HEK293 (cell line): ENCODE measurements around the gene ARL6IP5.

Source experiments
- CTCF ChIA-PET: fragments of 350-600 bp; formaldehyde crosslinking; extraction: SDS; loops from one replicate; lab custom pipeline; 2021; ENCODE audit warnings: antibody characterized with exemption; lab: Yijun Ruan, JAX
- POLR2A ChIA-PET: fragments of 300-600 bp; formaldehyde crosslinking; extraction: SDS; loops from one replicate; lab custom pipeline; 2020; ENCODE audit warnings: antibody characterized with exemption, inconsistent platforms; lab: Yijun Ruan, JAX
- H3K27ac ChIP-seq: fragments of 200-500 bp; sonication (Bioruptor generic); 2 replicates; pipeline ENCODE4 v1.5.1; 2014; ENCODE audit warnings: low read depth, low read length, control low read depth, inconsistent platforms; ENCODE audit errors: extremely low read depth
- H3K36me3 ChIP-seq, 2 experiments: fragments of 200-500 bp in 1 of 2; sonication (Bioruptor generic) in 1 of 2; 1 replicate in 1 of 2; 2 replicates in 1 of 2; pipeline ENCODE4 v1.5.1; 2014 to 2017; ENCODE audit warnings: inconsistent platforms in 2 of 2, low read length in 2 of 2; ENCODE audit not compliant: control insufficient read depth in 2 of 2, insufficient read depth in 1 of 2
- H3K4me1 ChIP-seq: fragments of 200-500 bp; sonication (Bioruptor generic); 2 replicates; pipeline ENCODE4 v1.5.1; 2014; ENCODE audit warnings: mild to moderate bottlenecking, low read length, inconsistent platforms; ENCODE audit not compliant: control insufficient read depth, insufficient read depth
- H3K4me3 ChIP-seq: 2 replicates; pipeline ENCODE4 v1.5.1; 2011; ENCODE audit warnings: low read depth, mild to moderate bottlenecking, control low read depth, low read length, moderate library complexity
- H3K9me3 ChIP-seq: fragments of 200-500 bp; sonication (Bioruptor generic); 2 replicates; pipeline ENCODE4 v1.5.1; 2014; ENCODE audit warnings: low read depth, low read length, inconsistent platforms; ENCODE audit not compliant: control insufficient read depth, insufficient read depth
- CTCF ChIP-seq: fragments of 450-650 bp; formaldehyde crosslinking; IDR thresholded peaks from 2 replicates; pipeline ENCODE4 v1.5.1; 2016; ENCODE audit warnings: missing biosample characterization, missing genetic modification characterization
- KLF1 ChIP-seq: fragments of 450-650 bp; formaldehyde crosslinking; IDR thresholded peaks from 2 replicates; pipeline ENCODE4 v1.5.1; 2016; ENCODE audit warnings: missing biosample characterization, missing genetic modification characterization
- PATZ1 ChIP-seq: fragments of 450-650 bp; formaldehyde crosslinking; IDR thresholded peaks from 2 replicates; pipeline ENCODE4 v1.5.1; 2016; ENCODE audit warnings: missing biosample characterization, missing genetic modification characterization
- SP2 ChIP-seq: fragments of 450-650 bp; formaldehyde crosslinking; IDR thresholded peaks from 2 replicates; pipeline ENCODE4 v1.5.1; 2016; ENCODE audit warnings: missing biosample characterization, missing genetic modification characterization
- WT1 ChIP-seq: fragments of 450-650 bp; formaldehyde crosslinking; IDR thresholded peaks from 2 replicates; pipeline ENCODE4 v1.5.1; 2016; ENCODE audit warnings: missing biosample characterization, missing genetic modification characterization
- ZFHX2 ChIP-seq: fragments of 450-650 bp; formaldehyde crosslinking; conservative IDR thresholded peaks from 2 replicates; pipeline ENCODE4 v1.5.1; 2016; ENCODE audit warnings: missing biosample characterization, missing genetic modification characterization
- ZFP3 ChIP-seq: fragments of 450-650 bp; formaldehyde crosslinking; IDR thresholded peaks from 2 replicates; pipeline ENCODE4 v1.5.1; 2016; ENCODE audit warnings: low read depth, missing biosample characterization, missing genetic modification characterization
- ZFP37 ChIP-seq: fragments of 450-650 bp; formaldehyde crosslinking; IDR thresholded peaks from 2 replicates; pipeline ENCODE4 v1.5.1; 2016; ENCODE audit warnings: missing biosample characterization, missing genetic modification characterization
- ZNF302 ChIP-seq: fragments of 450-650 bp; formaldehyde crosslinking; IDR thresholded peaks from 2 replicates; pipeline ENCODE4 v1.5.1; 2016; ENCODE audit warnings: missing biosample characterization, missing genetic modification characterization, low read depth
- ZNF394 ChIP-seq: fragments of 450-650 bp; formaldehyde crosslinking; IDR thresholded peaks from 2 replicates; pipeline ENCODE4 v1.5.1; 2016; ENCODE audit warnings: missing biosample characterization, missing genetic modification characterization, mild to moderate bottlenecking, moderate library complexity, borderline replicate concordance
- ZNF473 ChIP-seq: fragments of 450-650 bp; formaldehyde crosslinking; IDR thresholded peaks from 2 replicates; pipeline ENCODE4 v1.5.1; 2017; ENCODE audit warnings: missing biosample characterization, missing genetic modification characterization
- ZNF488 ChIP-seq: fragments of 450-650 bp; formaldehyde crosslinking; IDR thresholded peaks from 2 replicates; pipeline ENCODE4 v1.5.1; 2016; ENCODE audit warnings: missing biosample characterization, missing genetic modification characterization
- ZNF514 ChIP-seq: fragments of 450-650 bp; formaldehyde crosslinking; IDR thresholded peaks from 2 replicates; pipeline ENCODE4 v1.5.1; 2016; ENCODE audit warnings: missing biosample characterization, missing genetic modification characterization
- ZNF610 ChIP-seq: fragments of 450-650 bp; formaldehyde crosslinking; IDR thresholded peaks from 2 replicates; pipeline ENCODE4 v1.5.1; 2016; ENCODE audit warnings: missing biosample characterization, missing genetic modification characterization, borderline replicate concordance
- ZNF704 ChIP-seq: fragments of 450-650 bp; formaldehyde crosslinking; IDR thresholded peaks from 2 replicates; pipeline ENCODE4 v1.5.1; 2016; ENCODE audit warnings: missing biosample characterization, missing genetic modification characterization
- ZNF777 ChIP-seq: fragments of 450-650 bp; formaldehyde crosslinking; IDR thresholded peaks from 2 replicates; pipeline ENCODE4 v1.5.1; 2017; ENCODE audit warnings: missing biosample characterization, missing genetic modification characterization, borderline replicate concordance

ARL6IP5 gene

GRCh38 chr3:69094467-69095205, 9.9 kb downstream of the ARL6IP5 start:
- no peak overlapping the region for H3K27ac ChIP-seq
- H3K4me3 ChIP-seq, result no peak overlapping the region
- TF ChIP-seq ZNF302 (tag by site-specific recombination) (no peak), ZFP3 (tag by site-specific recombination) (no peak), ZNF610 (tag by site-specific recombination) (no peak), ZNF488 (tag by site-specific recombination) (no peak), ZFHX2 (tag by site-specific recombination) (no peak), ZNF514 (tag by site-specific recombination) (no peak), ZNF473 (no peak), PATZ1 (tag by site-specific recombination) (no peak), ZFP37 (tag by site-specific recombination) (no peak), ZNF777 (tag by site-specific recombination) (no peak)
- H3K9me3 ChIP-seq, result no peaks in the 10 kb centered on the region
- peaks cover 4% of the 10 kb centered on the region; the same call in 1 of the 2 replicates for H3K4me1 ChIP-seq
- ChIA-PET POLR2A (interaction anchor here (1.5 kb wide), 1 partner anchor 10 kb away, joined by 5 read pairs; the partner anchor contains the start of gene ARL6IP5), CTCF (no interaction called here)
- H3K36me3 ChIP-seq, result peaks cover 0 to 23% of the 10 kb centered on the region in 2 experiments; a peak in 1 of 3 replicates

GRCh38 chr3:69095636-69096035, 10.9 kb downstream of the ARL6IP5 start:
- CTCF ChIA-PET, result no interaction called here
- Histone ChIP-seq H3K4me3 (no peak overlapping the region), H3K9me3 (no peaks in the 10 kb centered on the region), H3K27ac (no peak overlapping the region), H3K4me1 (peaks cover 4% of the 10 kb centered on the region; the same call in 1 of the 2 replicates), H3K36me3 (peaks cover 0 to 20% of the 10 kb centered on the region in 2 experiments; a peak in 1 of 3 replicates)
- POLR2A ChIA-PET, result interaction anchor here (1.5 kb wide), 1 partner anchor 11 kb away, joined by 5 read pairs; the partner anchor contains the start of gene ARL6IP5
- TF ChIP-seq SP2 (tag by site-specific recombination) (no peak), ZNF704 (tag by site-specific recombination) (no peak), KLF1 (tag by site-specific recombination) (peak; percentile 50), CTCF (tag by site-specific recombination) (no peak), WT1 (tag by site-specific recombination) (no peak), ZNF394 (tag by site-specific recombination) (no peak)
- TF ChIP-seq, all 188 proteins: peak for 1
